ENCODE measurements around the gene CEP250.

DNA sequence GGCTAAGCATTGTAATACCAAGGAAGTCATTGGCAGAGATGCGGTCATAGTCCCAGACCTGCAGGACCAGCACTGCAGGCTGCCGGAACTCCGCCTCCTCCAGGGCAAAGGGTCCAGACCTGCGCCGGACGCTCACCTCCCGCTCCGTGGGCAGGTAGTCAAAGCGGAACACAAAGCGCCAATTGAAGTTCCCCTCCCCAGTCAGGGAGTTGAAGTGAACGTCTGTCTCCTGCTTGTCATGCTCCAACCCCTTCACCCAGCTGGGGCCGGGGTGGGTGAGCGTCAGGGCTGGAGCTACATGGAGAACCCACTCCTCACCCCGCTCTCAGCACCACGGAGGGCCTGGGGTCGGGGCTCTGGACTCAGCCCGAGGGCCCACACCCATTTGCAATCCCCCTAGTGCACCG is 104.7 kb downstream of the CEP250 start:
- TF ChIP-seq ZNF274 (IDR thresholded peaks at IDR 0.05; ENCODE audit: low read depth, low read length) (no peak), SIN3A (IDR thresholded peaks at IDR 0.05; ENCODE audit: low read depth) (no peak), JUND (IDR thresholded peaks at IDR 0.05) (no peak), CEBPB (IDR thresholded peaks at IDR 0.05; ENCODE audit: low read depth) (no peak), POLR2A (IDR thresholded peaks at IDR 0.05; ENCODE audit: borderline replicate concordance, extremely low read depth, insufficient read depth, insufficient read length) (no peak), YY1 (IDR thresholded peaks at IDR 0.05; ENCODE audit: extremely low read depth, insufficient replicate concordance, low read depth, low read length) (no peak), POLR2AphosphoS5 (IDR thresholded peaks at IDR 0.05; ENCODE audit: low read depth, low read length) (no peak), EZH2phosphoT487 (IDR thresholded peaks at IDR 0.05; ENCODE audit: borderline replicate concordance) (no peak)
- TF ChIP-seq, protein P1, sequence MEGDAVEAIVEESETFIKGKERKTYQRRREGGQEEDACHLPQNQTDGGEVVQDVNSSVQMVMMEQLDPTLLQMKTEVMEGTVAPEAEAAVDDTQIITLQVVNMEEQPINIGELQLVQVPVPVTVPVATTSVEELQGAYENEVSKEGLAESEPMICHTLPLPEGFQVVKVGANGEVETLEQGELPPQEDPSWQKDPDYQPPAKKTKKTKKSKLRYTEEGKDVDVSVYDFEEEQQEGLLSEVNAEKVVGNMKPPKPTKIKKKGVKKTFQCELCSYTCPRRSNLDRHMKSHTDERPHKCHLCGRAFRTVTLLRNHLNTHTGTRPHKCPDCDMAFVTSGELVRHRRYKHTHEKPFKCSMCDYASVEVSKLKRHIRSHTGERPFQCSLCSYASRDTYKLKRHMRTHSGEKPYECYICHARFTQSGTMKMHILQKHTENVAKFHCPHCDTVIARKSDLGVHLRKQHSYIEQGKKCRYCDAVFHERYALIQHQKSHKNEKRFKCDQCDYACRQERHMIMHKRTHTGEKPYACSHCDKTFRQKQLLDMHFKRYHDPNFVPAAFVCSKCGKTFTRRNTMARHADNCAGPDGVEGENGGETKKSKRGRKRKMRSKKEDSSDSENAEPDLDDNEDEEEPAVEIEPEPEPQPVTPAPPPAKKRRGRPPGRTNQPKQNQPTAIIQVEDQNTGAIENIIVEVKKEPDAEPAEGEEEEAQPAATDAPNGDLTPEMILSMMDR (IDR thresholded peaks at IDR 0.05 in 2 of 3, conservative IDR thresholded peaks at IDR 0.05 in 1 of 3; ENCODE audit: borderline replicate concordance in 1 of 3, insufficient read depth in 1 of 3, low read depth in 2 of 3, low read length in 2 of 3) = no peak
- TF ChIP-seq, protein P2, sequence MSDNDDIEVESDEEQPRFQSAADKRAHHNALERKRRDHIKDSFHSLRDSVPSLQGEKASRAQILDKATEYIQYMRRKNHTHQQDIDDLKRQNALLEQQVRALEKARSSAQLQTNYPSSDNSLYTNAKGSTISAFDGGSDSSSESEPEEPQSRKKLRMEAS (IDR thresholded peaks at IDR 0.05) = no peak
- TF ChIP-seq, protein P3, sequence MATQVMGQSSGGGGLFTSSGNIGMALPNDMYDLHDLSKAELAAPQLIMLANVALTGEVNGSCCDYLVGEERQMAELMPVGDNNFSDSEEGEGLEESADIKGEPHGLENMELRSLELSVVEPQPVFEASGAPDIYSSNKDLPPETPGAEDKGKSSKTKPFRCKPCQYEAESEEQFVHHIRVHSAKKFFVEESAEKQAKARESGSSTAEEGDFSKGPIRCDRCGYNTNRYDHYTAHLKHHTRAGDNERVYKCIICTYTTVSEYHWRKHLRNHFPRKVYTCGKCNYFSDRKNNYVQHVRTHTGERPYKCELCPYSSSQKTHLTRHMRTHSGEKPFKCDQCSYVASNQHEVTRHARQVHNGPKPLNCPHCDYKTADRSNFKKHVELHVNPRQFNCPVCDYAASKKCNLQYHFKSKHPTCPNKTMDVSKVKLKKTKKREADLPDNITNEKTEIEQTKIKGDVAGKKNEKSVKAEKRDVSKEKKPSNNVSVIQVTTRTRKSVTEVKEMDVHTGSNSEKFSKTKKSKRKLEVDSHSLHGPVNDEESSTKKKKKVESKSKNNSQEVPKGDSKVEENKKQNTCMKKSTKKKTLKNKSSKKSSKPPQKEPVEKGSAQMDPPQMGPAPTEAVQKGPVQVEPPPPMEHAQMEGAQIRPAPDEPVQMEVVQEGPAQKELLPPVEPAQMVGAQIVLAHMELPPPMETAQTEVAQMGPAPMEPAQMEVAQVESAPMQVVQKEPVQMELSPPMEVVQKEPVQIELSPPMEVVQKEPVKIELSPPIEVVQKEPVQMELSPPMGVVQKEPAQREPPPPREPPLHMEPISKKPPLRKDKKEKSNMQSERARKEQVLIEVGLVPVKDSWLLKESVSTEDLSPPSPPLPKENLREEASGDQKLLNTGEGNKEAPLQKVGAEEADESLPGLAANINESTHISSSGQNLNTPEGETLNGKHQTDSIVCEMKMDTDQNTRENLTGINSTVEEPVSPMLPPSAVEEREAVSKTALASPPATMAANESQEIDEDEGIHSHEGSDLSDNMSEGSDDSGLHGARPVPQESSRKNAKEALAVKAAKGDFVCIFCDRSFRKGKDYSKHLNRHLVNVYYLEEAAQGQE (IDR thresholded peaks at IDR 0.05; ENCODE audit: low read depth) = no peak

Measured in HCT116 (cell line).